CD14-positive monocyte (primary cell): Measurements from ENCODE around the gene ANKRD44. TPM values are rescaled to one million over a fixed set of nuclear protein-coding genes. Genes with fewer than 3 reads are reported as not detected.
A peak's percentile ranks its signal among the peaks of the same experiment; 100 is the strongest.

Experiments
- DNase-seq, 3 donors: peaks; one replicate each; pipeline ENCODE4 v3.0.0-alpha.2; 2011 to 2022
- H2AFZ ChIP-seq: 2 replicates; pipeline ENCODE4 v1.6.0; 2012; ENCODE audit warnings: mild to moderate bottlenecking, low read depth, low read length, inconsistent platforms; ENCODE audit not compliant: insufficient read depth, poor library complexity, severe bottlenecking
- H3K27ac ChIP-seq, 2 donors: 1 replicate in 1 of 2; 2 replicates in 1 of 2; pipeline ENCODE4 v1.5.1; 2012 to 2013; ENCODE audit warnings: low read length in 2 of 2, control low read depth in 1 of 2, inconsistent platforms in 1 of 2, low read depth in 1 of 2, mild to moderate bottlenecking in 1 of 2
- H3K27me3 ChIP-seq, 2 donors: one replicate each; pipeline versions ENCODE4 v1.6.0 to v1.6.1; 2011 to 2013; ENCODE audit warnings: low read length in 2 of 2; ENCODE audit not compliant: control insufficient read depth in 2 of 2, insufficient read depth in 2 of 2
- H3K36me3 ChIP-seq, 2 donors: replicated peaks in 1 of 2; 1 replicate in 1 of 2; 2 replicates in 1 of 2; pipeline versions ENCODE4 v1.5.1 to v1.6.1; 2012 to 2013; ENCODE audit warnings: low read length in 2 of 2, control low read depth in 1 of 2, inconsistent platforms in 1 of 2, mild to moderate bottlenecking in 1 of 2; ENCODE audit not compliant: insufficient read depth in 2 of 2, control insufficient read depth in 1 of 2
- H3K4me1 ChIP-seq, 2 donors: 1 replicate in 1 of 2; 2 replicates in 1 of 2; pipeline versions ENCODE4 v1.5.1 to v1.6.1; 2012 to 2013; ENCODE audit warnings: low read length in 2 of 2, control low read depth in 1 of 2, inconsistent platforms in 1 of 2, mild to moderate bottlenecking in 1 of 2, moderate library complexity in 1 of 2; ENCODE audit not compliant: insufficient read depth in 2 of 2, control insufficient read depth in 1 of 2
- H3K4me2 ChIP-seq: replicated peaks from 2 replicates; pipeline ENCODE3; 2012; ENCODE audit warnings: low read length, moderate library complexity, mild to moderate bottlenecking; ENCODE audit not compliant: poor library complexity, severe bottlenecking; ENCODE audit errors: extremely low read depth
- H3K4me3 ChIP-seq, 3 experiments: fragments of 200-600 bp in 1 of 3; sonication (generic) in 1 of 3; replicated peaks in 1 of 3; 1 replicate in 2 of 3; 2 replicates in 1 of 3; pipeline ENCODE4 v1.5.1; 2011 to 2013; ENCODE audit warnings: low read length in 3 of 3, mild to moderate bottlenecking in 3 of 3, control low read depth in 2 of 3, low read depth in 2 of 3, inconsistent platforms in 1 of 3, moderate library complexity in 1 of 3
- H3K79me2 ChIP-seq: 2 replicates; pipeline ENCODE4 v1.6.0; 2012; ENCODE audit warnings: mild to moderate bottlenecking, control low read depth, inconsistent platforms, low read length, moderate library complexity; ENCODE audit not compliant: insufficient read depth
- H3K9ac ChIP-seq: 2 replicates; pipeline ENCODE4 v1.6.0; 2017; ENCODE audit warnings: low read length, mild to moderate bottlenecking; ENCODE audit not compliant: insufficient read depth, poor library complexity, severe bottlenecking
- H3K9me3 ChIP-seq, 2 donors: replicated peaks in 1 of 2; 1 replicate in 1 of 2; 2 replicates in 1 of 2; pipeline versions ENCODE4 v1.5.1 to v1.6.1; 2012 to 2013; ENCODE audit warnings: low read length in 2 of 2, control low read depth in 1 of 2; ENCODE audit not compliant: control insufficient read depth in 1 of 2, insufficient read depth in 1 of 2
- H4K20me1 ChIP-seq: 2 replicates; pipeline ENCODE4 v1.6.0; 2012; ENCODE audit warnings: mild to moderate bottlenecking, low read length, control low read depth, moderate library complexity; ENCODE audit not compliant: insufficient read depth
- H3K27ac Mint-ChIP-seq, 7 donors: one replicate each; pipeline ENCODE4 v1.8.0; 2020; ENCODE audit warnings: mild to moderate bottlenecking in 7 of 7, mixed read lengths in 7 of 7, moderate library complexity in 6 of 7, inconsistent platforms in 2 of 7
- H3K27me3 Mint-ChIP-seq, 3 donors: one replicate each; pipeline ENCODE4 v1.8.0; 2021 to 2022; ENCODE audit warnings: low read depth in 3 of 3, mild to moderate bottlenecking in 3 of 3, mixed read lengths in 3 of 3, moderate library complexity in 3 of 3, inconsistent platforms in 1 of 3
- H3K36me3 Mint-ChIP-seq, 2 donors: one replicate each; pipeline ENCODE4 v1.8.0; 2020; ENCODE audit warnings: mixed read lengths in 2 of 2, inconsistent platforms in 1 of 2, mild to moderate bottlenecking in 1 of 2
- H3K4me1 Mint-ChIP-seq: one replicate; pipeline ENCODE4 v1.8.0; 2020; ENCODE audit warnings: mild to moderate bottlenecking, mixed read lengths
- H3K4me3 Mint-ChIP-seq, 2 donors: one replicate each; pipeline ENCODE4 v1.8.0; 2020; ENCODE audit warnings: mild to moderate bottlenecking in 2 of 2, mixed read lengths in 2 of 2, moderate library complexity in 1 of 2
- H3K9me3 Mint-ChIP-seq, 7 donors: one replicate each; pipeline ENCODE4 v1.8.0; 2020 to 2022; ENCODE audit warnings: mixed read lengths in 7 of 7, mild to moderate bottlenecking in 6 of 7, moderate library complexity in 6 of 7, inconsistent platforms in 2 of 7
- WGBS: methylation state at CpG from one replicate; pipeline ENCODE4 v1.1.5; 2013; ENCODE audit warnings: missing lambda C conversion rate; ENCODE audit not compliant: insufficient coverage; 5-methylcytosine and 5-hydroxymethylcytosine counted together
- intact Hi-C, 2 donors: fragments of 100-400 bp; cut with micrococcal nuclease; formaldehyde crosslinking; loops; one replicate each; pipeline versions ENCODE4 v1.15.0 to v1.15.1; 2023
- polyA plus RNA-seq, 3 donors: library from polyadenylated mRNA; depleted of rRNA in 1 of 3; unstranded in 2 of 3; stranded (reverse) in 1 of 3; fragments of 300-500 nt in 2 of 3; fragments of >200 nt in 1 of 3; fragmentation: Illumina TruSeq in 2 of 3; gene quantifications; 1 replicate in 2 of 3; 2 replicates in 1 of 3; pipeline ENCODE4 v1.2.3, GENCODE V29; 2012 to 2021
- TF ChIP-seq, protein P1 (sequence below): fragments of 200-600 bp; IDR thresholded peaks from one replicate; pipeline ENCODE4 v1.8.0; 2022; ENCODE audit warnings: antibody characterized with exemption, mild to moderate bottlenecking

Gene ANKRD44
- polyA plus RNA-seq, 3 donors: 55.7 to 91.9 (median 64.9) TPM

DNA sequence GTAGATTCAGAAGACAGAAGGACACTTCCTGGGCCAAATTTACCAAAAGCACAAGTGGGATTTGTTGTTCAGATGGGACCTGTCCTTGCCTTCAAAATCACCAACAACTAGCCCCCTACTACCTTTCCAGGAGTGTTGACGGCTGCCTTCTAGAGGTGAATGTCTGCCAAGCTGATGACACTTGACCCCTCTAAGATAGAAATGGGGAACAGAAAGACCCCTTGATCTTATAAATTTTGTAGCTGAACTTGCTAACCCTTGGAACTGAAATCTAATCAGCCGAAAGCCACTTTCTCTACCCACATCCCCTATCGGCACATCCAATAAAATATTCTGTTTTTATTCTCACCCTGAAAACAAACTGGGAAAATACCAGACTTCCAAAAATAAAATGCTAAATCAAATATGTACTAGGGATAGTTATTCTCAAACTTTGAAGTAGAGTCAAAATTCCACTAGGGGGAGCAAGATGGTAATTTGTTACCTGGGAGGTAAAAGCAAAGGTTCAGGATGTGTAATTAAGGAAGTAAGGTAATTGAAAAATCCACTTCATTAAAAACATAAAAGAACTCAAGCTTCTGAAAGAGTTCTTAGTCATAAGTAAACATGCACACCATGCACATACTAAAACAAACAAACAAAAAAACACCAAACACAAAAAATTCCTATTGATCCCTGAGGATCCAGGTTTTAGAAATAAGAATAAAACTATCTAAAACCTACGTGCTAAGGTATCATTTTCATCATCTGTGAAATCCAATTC is 119.2 kb downstream of the ANKRD44 start:
- Mint-ChIP-seq H3K9me3 (no peaks in the 10 kb centered on the region), H3K4me3 (no peak overlapping the region), H3K27ac (peak overlapping the region in 2 of 7 donors; percentile 1 to 6), H3K36me3 (peaks cover 4 to 5% of the 10 kb centered on the region in 2 donors), H3K27me3 (peaks cover 0 to 1% (median 0%) of the 10 kb centered on the region in 3 donors), H3K4me1 (peaks cover 31% of the 10 kb centered on the region)
- Histone ChIP-seq H3K4me3 (no peak overlapping the region), H3K4me1 (peaks cover 10 to 18% of the 10 kb centered on the region in 2 donors), H3K27me3 (no peaks in the 10 kb centered on the region), H3K36me3 (peaks cover 0 to 1% of the 10 kb centered on the region in 2 donors), H3K9ac (no peak overlapping the region), H4K20me1 (peaks cover 95% of the 10 kb centered on the region), H2AFZ (no peak overlapping the region), H3K27ac (no peak overlapping the region), H3K9me3 (no peaks in the 10 kb centered on the region), H3K4me2 (no peak overlapping the region), H3K79me2 (peaks cover 99% of the 10 kb centered on the region)
- no CpG with 5 or more reads among the region's 4 CpGs for WGBS
- DNase-seq: peak; percentile 34 to 71 (median 60)
- intact Hi-C loops: loop anchor here in 1 of 2 donors (5.0 kb wide), 1 partner anchor 121 kb away; the partner anchor contains the start of gene ANKRD44
- TF ChIP-seq, protein P1, sequence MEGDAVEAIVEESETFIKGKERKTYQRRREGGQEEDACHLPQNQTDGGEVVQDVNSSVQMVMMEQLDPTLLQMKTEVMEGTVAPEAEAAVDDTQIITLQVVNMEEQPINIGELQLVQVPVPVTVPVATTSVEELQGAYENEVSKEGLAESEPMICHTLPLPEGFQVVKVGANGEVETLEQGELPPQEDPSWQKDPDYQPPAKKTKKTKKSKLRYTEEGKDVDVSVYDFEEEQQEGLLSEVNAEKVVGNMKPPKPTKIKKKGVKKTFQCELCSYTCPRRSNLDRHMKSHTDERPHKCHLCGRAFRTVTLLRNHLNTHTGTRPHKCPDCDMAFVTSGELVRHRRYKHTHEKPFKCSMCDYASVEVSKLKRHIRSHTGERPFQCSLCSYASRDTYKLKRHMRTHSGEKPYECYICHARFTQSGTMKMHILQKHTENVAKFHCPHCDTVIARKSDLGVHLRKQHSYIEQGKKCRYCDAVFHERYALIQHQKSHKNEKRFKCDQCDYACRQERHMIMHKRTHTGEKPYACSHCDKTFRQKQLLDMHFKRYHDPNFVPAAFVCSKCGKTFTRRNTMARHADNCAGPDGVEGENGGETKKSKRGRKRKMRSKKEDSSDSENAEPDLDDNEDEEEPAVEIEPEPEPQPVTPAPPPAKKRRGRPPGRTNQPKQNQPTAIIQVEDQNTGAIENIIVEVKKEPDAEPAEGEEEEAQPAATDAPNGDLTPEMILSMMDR: peak; percentile 84

DNA sequence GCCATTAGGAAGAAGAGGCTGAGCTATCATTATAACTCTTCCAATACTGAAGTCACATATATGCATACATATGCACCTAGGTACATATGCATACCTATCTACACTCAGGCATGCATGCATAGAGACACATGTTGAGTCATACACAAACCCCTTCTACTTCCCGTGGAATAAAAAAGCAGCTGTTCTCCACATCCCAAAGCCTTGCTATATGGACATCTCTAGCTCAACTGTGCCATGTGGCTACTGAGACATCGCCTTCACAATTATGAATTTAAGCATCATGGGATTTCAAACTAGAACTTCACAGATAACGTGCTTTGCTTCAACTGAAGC is 120.5 kb downstream of the ANKRD44 start:
- Histone ChIP-seq H2AFZ (no peak overlapping the region), H3K4me3 (no peak overlapping the region), H3K9me3 (no peaks in the 10 kb centered on the region), H3K27me3 (no peaks in the 10 kb centered on the region), H3K27ac (no peak overlapping the region), H3K4me1 (peaks cover 6 to 7% of the 10 kb centered on the region in 2 donors), H3K9ac (no peak overlapping the region), H4K20me1 (peaks cover 96% of the 10 kb centered on the region), H3K79me2 (peaks cover 93% of the 10 kb centered on the region), H3K4me2 (no peak overlapping the region), H3K36me3 (peaks cover 4 to 14% of the 10 kb centered on the region in 2 donors)
- H3K27me3 Mint-ChIP-seq: peaks cover 0 to 1% (median 0%) of the 10 kb centered on the region in 3 donors
- WGBS: 100% methylated on average over 2 of the region's 3 CpGs
- H3K36me3 Mint-ChIP-seq: peaks cover 17% of the 10 kb centered on the region in 2 donors
- no peak overlapping the region for H3K27ac Mint-ChIP-seq
- TF ChIP-seq, protein P1: no peak
- H3K4me1 Mint-ChIP-seq: peaks cover 21% of the 10 kb centered on the region
- DNase-seq: no peak
- no peaks in the 10 kb centered on the region for H3K9me3 Mint-ChIP-seq
- intact Hi-C loops: loop anchor here in 1 of 2 donors (5.0 kb wide), 1 partner anchor 122 kb away; the partner anchor contains the start of gene ANKRD44
- H3K4me3 Mint-ChIP-seq: no peak overlapping the region
